Calu3 (cell line): ENCODE data around the gene PLEKHH3. TPM values are rescaled to one million over a fixed set of nuclear protein-coding genes. Genes with fewer than 3 reads are reported as not detected.

ENCODE experiments used
- BruUV-seq: library from RNA; stranded (reverse); fragments of 400-500 nt; replicated peaks from 2 replicates; lab custom pipeline; 2021; lab: Mats Ljungman, UMichigan
- CTCF ChIA-PET: fragments of 300-600 bp; sonication (Branson Sonifier 250); formaldehyde crosslinking; loops from one replicate; lab custom pipeline; 2022; ENCODE audit warnings: antibody characterized with exemption; lab: Charles Lee
- DNase-seq: peaks from one replicate; pipeline ENCODE4 v3.0.0; 2022
- H3K27ac Mint-ChIP-seq: one replicate; pipeline ENCODE4 v1.8.0; 2022; ENCODE audit warnings: mixed read lengths; ENCODE audit not compliant: unreplicated experiment
- H3K27me3 Mint-ChIP-seq: one replicate; pipeline ENCODE4 v1.8.0; 2022; ENCODE audit warnings: mixed read lengths; ENCODE audit not compliant: unreplicated experiment
- H3K36me3 Mint-ChIP-seq: one replicate; pipeline ENCODE4 v1.8.0; 2022; ENCODE audit warnings: mild to moderate bottlenecking, moderate library complexity, mixed read lengths; ENCODE audit not compliant: insufficient read depth, unreplicated experiment
- H3K4me1 Mint-ChIP-seq: one replicate; pipeline ENCODE4 v1.8.0; 2022; ENCODE audit warnings: mild to moderate bottlenecking, low read depth, mixed read lengths; ENCODE audit not compliant: unreplicated experiment
- H3K4me3 Mint-ChIP-seq: one replicate; pipeline ENCODE4 v1.8.0; 2022; ENCODE audit warnings: mild to moderate bottlenecking, low read depth, moderate library complexity, mixed read lengths; ENCODE audit not compliant: unreplicated experiment
- H3K9me3 Mint-ChIP-seq: one replicate; pipeline ENCODE4 v1.8.0; 2022; ENCODE audit warnings: low read depth, mixed read lengths; ENCODE audit not compliant: unreplicated experiment
- intact Hi-C: fragments of 100-400 bp; cut with micrococcal nuclease; formaldehyde crosslinking; loops from one replicate; pipeline ENCODE4 v1.10.0; 2022; ENCODE audit not compliant: unreplicated experiment
- total RNA-seq: library from RNA; stranded (reverse); gene quantifications from 2 replicates; pipeline ENCODE4 v1.2.3, GENCODE V29; 2022
- TF ChIP-seq, protein P1 (sequence below): fragments of 200-600 bp; IDR thresholded peaks from one replicate; pipeline ENCODE4 v1.8.0; 2022; ENCODE audit warnings: antibody characterized with exemption; ENCODE audit not compliant: unreplicated experiment

Gene PLEKHH3
- total RNA-seq, 1 experiment from 2014 or later = 35.2 TPM

DNA sequence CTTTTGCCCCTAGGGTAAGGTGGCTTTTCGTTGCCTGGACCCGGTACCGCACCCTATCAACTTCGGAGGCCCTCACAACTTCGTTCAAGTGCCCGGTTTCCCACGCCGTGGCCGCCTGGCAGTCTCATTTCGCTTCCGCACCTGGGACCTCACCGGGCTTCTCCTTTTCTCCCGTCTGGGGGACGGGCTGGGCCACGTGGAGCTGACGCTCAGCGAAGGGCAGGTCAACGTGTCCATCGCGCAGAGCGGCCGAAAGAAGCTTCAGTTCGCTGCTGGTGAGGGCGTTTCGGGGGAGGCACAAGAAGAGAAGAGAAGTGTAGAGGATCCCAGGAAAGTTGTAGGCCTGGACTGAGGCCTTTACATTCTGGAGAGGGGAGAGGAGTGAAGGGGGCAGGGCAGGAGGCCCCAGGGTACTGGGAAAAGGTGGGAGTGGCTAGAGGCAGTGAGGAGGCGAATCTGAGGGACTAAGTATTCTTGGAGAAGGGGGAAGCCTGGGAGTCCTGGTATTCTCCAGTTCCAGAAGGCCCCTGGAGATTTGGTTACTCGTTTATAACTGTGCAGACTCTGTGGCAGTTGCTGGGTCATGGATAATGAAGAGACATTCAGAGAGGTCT is 11.0 kb upstream of the PLEKHH3 start:
- no peak for DNase-seq
- CTCF ChIA-PET = no interaction called here
- TF ChIP-seq, protein P1, sequence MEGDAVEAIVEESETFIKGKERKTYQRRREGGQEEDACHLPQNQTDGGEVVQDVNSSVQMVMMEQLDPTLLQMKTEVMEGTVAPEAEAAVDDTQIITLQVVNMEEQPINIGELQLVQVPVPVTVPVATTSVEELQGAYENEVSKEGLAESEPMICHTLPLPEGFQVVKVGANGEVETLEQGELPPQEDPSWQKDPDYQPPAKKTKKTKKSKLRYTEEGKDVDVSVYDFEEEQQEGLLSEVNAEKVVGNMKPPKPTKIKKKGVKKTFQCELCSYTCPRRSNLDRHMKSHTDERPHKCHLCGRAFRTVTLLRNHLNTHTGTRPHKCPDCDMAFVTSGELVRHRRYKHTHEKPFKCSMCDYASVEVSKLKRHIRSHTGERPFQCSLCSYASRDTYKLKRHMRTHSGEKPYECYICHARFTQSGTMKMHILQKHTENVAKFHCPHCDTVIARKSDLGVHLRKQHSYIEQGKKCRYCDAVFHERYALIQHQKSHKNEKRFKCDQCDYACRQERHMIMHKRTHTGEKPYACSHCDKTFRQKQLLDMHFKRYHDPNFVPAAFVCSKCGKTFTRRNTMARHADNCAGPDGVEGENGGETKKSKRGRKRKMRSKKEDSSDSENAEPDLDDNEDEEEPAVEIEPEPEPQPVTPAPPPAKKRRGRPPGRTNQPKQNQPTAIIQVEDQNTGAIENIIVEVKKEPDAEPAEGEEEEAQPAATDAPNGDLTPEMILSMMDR = no peak
- intact Hi-C loops = no loop called here
- no peak overlapping the region for H3K27ac Mint-ChIP-seq
- H3K27me3 Mint-ChIP-seq = peaks cover 25% of the 10 kb centered on the region
- no peak overlapping the region for H3K4me3 Mint-ChIP-seq
- peaks cover 8% of the 10 kb centered on the region for H3K4me1 Mint-ChIP-seq
- BruUV-seq = no TSS peak
- H3K9me3 Mint-ChIP-seq = no peaks in the 10 kb centered on the region
- H3K36me3 Mint-ChIP-seq = peaks cover 8% of the 10 kb centered on the region

DNA sequence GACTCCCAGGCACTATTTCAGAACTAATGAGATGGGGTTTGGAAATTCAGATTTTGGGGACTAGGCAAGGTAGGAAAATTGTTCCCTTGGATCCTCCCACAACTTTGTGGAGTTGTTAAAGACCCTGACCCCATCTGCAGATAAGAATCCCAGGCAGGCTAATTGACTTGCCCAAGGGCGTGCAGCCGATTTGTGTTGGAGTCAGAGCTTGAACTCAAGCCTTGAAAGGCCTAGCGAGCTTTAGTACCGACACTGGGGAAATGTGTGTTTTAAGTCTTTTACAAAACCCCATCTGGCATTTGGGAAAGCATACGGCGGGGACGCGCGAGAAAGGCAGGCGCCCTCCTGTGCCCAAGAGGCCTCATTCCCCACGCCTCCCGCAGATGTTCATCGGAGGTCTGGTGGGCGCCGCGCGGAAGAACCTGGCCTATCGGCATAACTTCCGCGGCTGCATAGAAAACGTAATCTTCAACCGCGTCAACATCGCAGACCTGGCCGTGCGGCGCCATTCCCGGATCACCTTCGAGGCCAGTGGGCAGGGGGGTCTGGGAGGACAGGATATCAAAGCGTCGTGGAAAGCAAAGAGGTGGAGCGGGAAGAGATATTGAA is 9.8 kb upstream of the PLEKHH3 start:
- CTCF ChIA-PET = no interaction called here
- Mint-ChIP-seq H3K27ac (no peak overlapping the region), H3K27me3 (peaks cover 37% of the 10 kb centered on the region), H3K36me3 (peaks cover 15% of the 10 kb centered on the region), H3K9me3 (no peaks in the 10 kb centered on the region), H3K4me1 (peaks cover 20% of the 10 kb centered on the region), H3K4me3 (no peak overlapping the region)
- DNase-seq = no peak
- no TSS peak for BruUV-seq
- TF ChIP-seq, protein P1 = no peak
- intact Hi-C loops = no loop called here

DNA sequence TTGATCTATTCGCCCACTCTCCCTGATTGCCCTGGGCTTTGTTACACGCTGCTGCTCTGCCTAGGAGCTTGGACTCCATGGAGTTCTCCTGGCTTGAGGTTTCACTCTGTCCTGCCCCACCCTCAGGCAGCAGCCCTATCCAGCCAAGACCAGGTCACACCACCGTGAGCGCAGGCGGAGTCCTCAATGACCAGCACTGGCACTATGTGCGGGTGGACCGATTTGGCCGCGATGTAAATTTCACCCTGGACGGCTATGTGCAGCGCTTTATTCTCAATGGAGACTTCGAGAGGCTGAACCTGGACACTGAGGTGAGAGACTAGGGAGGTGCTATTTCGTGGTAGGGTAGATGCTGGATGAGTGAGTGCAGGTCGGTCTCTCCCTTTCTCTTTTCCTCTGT is 9.0 kb upstream of the PLEKHH3 start:
- peaks cover 15% of the 10 kb centered on the region for H3K36me3 Mint-ChIP-seq
- no peak for DNase-seq
- no TSS peak for BruUV-seq
- no peak overlapping the region for H3K4me3 Mint-ChIP-seq
- CTCF ChIA-PET = interaction anchor here (0.6 to 1.3 kb wide), 3 partner anchors 10 to 68 kb away, joined by 3 to 4 read pairs (median 4); partner anchors contain the start of gene PLEKHH3
- intact Hi-C loops = no loop called here
- peaks cover 27% of the 10 kb centered on the region for H3K4me1 Mint-ChIP-seq
- H3K27ac Mint-ChIP-seq = no peak overlapping the region
- TF ChIP-seq, protein P1 = no peak
- H3K27me3 Mint-ChIP-seq = peaks cover 43% of the 10 kb centered on the region
- no peaks in the 10 kb centered on the region for H3K9me3 Mint-ChIP-seq

DNA sequence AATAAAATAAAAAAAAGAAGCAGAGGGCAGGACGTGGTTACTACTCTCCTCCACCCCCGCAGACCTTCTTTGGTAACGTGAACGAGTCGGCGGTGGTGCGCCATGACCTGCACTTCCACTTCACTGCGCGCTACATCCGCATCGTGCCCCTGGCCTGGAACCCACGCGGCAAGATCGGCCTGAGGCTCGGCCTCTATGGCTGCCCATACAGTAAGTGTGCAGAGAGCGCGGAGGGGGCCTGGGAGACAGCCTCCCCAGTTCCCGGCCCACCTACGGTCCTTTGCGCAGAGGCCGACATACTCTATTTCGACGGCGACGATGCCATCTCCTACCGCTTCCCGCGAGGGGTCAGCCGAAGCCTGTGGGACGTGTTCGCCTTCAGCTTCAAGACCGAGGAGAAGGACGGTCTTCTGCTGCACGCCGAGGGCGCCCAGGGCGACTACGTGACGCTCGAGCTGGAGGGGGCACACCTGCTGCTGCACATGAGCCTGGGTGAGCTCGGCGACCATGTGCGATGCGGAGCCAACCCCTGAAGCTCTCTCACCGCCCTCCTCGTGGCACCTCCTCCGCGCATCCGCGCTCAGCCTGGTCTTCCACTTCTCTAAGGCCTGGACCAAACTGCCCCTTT is 8.2 kb upstream of the PLEKHH3 start:
- H3K36me3 Mint-ChIP-seq = peaks cover 15% of the 10 kb centered on the region
- H3K27ac Mint-ChIP-seq = no peak overlapping the region
- no peak overlapping the region for H3K4me3 Mint-ChIP-seq
- H3K4me1 Mint-ChIP-seq = peaks cover 29% of the 10 kb centered on the region
- no peaks in the 10 kb centered on the region for H3K9me3 Mint-ChIP-seq
- BruUV-seq = no TSS peak
- TF ChIP-seq, protein P1 = no peak
- H3K27me3 Mint-ChIP-seq = peaks cover 43% of the 10 kb centered on the region
- CTCF ChIA-PET = interaction anchor here (0.6 to 1.3 kb wide), 3 partner anchors 9 to 68 kb away, joined by 3 to 4 read pairs (median 4); partner anchors contain the start of gene PLEKHH3
- intact Hi-C loops = no loop called here
- DNase-seq = no peak
